Upper lobe of left lung (tissue), 6 donors: ENCODE data around the gene VEZT. TPM values are rescaled to one million over a fixed set of nuclear protein-coding genes. Genes with fewer than 3 reads are reported as not detected.

Experiments
- ATAC-seq, 2 donors: fragments of 200-7000 bp; cut with Tn5 transposase; one replicate each; pipeline ENCODE4 v1.9.1; 2022; ENCODE audit warnings: mild to moderate bottlenecking in 2 of 2, moderate library complexity in 2 of 2; ENCODE audit not compliant: low FRiP score in 2 of 2
- DNase-seq, 2 donors: peaks; one replicate each; pipeline ENCODE4 v3.0.0-alpha.2; 2019 to 2020
- H3K27ac ChIP-seq, 4 donors: fragments of 200-600 bp; sonication (generic); one replicate each; pipeline ENCODE4 v1.5.1; 2016 to 2019
- H3K27me3 ChIP-seq, 4 donors: fragments of 200-600 bp; sonication (generic); one replicate each; pipeline ENCODE4 v1.5.1; 2017 to 2019
- H3K36me3 ChIP-seq, 4 donors: fragments of 200-600 bp; sonication (generic); one replicate each; pipeline ENCODE4 v1.5.1; 2016 to 2019
- H3K4me1 ChIP-seq, 4 donors: fragments of 200-600 bp; sonication (generic); one replicate each; pipeline ENCODE4 v1.5.1; 2018 to 2019
- H3K4me3 ChIP-seq, 4 donors: fragments of 200-600 bp; sonication (generic); one replicate each; pipeline ENCODE4 v1.5.1; 2017 to 2019; ENCODE audit warnings: mild to moderate bottlenecking in 2 of 4, moderate library complexity in 1 of 4
- H3K9me3 ChIP-seq, 4 donors: fragments of 200-600 bp; sonication (generic); one replicate each; pipeline ENCODE4 v1.5.1; 2018 to 2019
- EP300 ChIP-seq, 4 donors: sonication (generic); formaldehyde crosslinking; IDR thresholded peaks; one replicate each; pipeline ENCODE4 v1.5.1; 2017; ENCODE audit warnings: antibody characterized with exemption in 4 of 4, control low read depth in 2 of 4
- POLR2A ChIP-seq, 4 donors: fragments of 450-650 bp; IDR thresholded peaks; one replicate each; pipeline ENCODE4 v1.5.1; 2016 to 2017; ENCODE audit warnings: antibody characterized with exemption in 4 of 4, mild to moderate bottlenecking in 2 of 4
- POLR2AphosphoS5 ChIP-seq, 2 donors: sonication (generic); formaldehyde crosslinking; IDR thresholded peaks; one replicate each; pipeline ENCODE4 v1.5.1; 2017; ENCODE audit warnings: antibody characterized with exemption in 2 of 2
- WGBS, 2 donors: methylation state at CpG; one replicate each; pipeline ENCODE4 v1.1.5; 2017 to 2018; 5-methylcytosine and 5-hydroxymethylcytosine counted together
- total RNA-seq, 6 donors: library from RNA; depleted of rRNA in 4 of 6; stranded (reverse); fragments of >200 nt in 4 of 6; gene quantifications; one replicate each; pipeline versions ENCODE4 v1.1.0 to v1.2.1, GENCODE V29; 2016 to 2021
- TF ChIP-seq, protein P1 (sequence below), 6 experiments: fragments of 450-650 bp in 4 of 6; fragments of 200-600 bp in 2 of 6; sonication (generic) in 2 of 6; IDR thresholded peaks; one replicate each; pipeline ENCODE4 v1.5.1; 2016 to 2019; ENCODE audit warnings: antibody characterized with exemption in 6 of 6
- donor health status: DM: no; HTN: no; CAD: no; lungs with moderate emphysema.
- donor health status: DM: no; HTN: yes; CAD: no; lungs with severe emphysema.

VEZT gene
- total RNA-seq, 6 donors from 2014 or later: 29.6 to 119 (median 69.5) TPM

DNA sequence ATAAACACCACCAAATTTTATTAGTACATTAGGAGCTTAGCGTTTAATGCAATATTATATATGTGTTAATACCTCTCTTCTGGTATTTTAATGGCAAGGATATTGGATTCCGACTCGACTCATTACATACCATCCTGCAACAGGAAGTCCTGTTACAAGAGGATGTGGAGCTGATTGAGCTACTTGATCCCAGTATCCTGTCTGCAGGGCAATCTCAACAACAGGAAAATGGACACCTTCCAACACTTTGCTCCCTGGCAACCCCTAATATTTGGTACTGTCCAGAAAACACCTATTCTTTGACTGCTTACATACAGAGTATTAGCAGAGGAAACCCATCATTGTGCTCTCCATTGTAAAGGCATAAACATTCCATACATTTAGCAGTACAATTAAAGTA is 45.2 kb downstream of the VEZT start:
- 50 to 57% methylated on average over 3 of the region's 3 CpGs for WGBS, 2 donors
- TF ChIP-seq POLR2AphosphoS5 (IDR thresholded peaks at IDR 0.05) (no peak), POLR2A (IDR thresholded peaks at IDR 0.05) (no peak), EP300 (IDR thresholded peaks at IDR 0.05) (no peak)
- TF ChIP-seq, protein P1, sequence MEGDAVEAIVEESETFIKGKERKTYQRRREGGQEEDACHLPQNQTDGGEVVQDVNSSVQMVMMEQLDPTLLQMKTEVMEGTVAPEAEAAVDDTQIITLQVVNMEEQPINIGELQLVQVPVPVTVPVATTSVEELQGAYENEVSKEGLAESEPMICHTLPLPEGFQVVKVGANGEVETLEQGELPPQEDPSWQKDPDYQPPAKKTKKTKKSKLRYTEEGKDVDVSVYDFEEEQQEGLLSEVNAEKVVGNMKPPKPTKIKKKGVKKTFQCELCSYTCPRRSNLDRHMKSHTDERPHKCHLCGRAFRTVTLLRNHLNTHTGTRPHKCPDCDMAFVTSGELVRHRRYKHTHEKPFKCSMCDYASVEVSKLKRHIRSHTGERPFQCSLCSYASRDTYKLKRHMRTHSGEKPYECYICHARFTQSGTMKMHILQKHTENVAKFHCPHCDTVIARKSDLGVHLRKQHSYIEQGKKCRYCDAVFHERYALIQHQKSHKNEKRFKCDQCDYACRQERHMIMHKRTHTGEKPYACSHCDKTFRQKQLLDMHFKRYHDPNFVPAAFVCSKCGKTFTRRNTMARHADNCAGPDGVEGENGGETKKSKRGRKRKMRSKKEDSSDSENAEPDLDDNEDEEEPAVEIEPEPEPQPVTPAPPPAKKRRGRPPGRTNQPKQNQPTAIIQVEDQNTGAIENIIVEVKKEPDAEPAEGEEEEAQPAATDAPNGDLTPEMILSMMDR (IDR thresholded peaks at IDR 0.05): no peak
- Histone ChIP-seq H3K27ac (peak overlapping the region in 2 of 4 donors; percentile 43 to 68), H3K27me3 (no peaks in the 10 kb centered on the region), H3K4me1 (peaks cover 0 to 8% (median 4%) of the 10 kb centered on the region in 4 donors), H3K9me3 (no peaks in the 10 kb centered on the region), H3K4me3 (no peak overlapping the region), H3K36me3 (peaks cover 7 to 53% (median 22%) of the 10 kb centered on the region in 4 donors)
- ATAC-seq: no peak
- DNase-seq: no peak

DNA sequence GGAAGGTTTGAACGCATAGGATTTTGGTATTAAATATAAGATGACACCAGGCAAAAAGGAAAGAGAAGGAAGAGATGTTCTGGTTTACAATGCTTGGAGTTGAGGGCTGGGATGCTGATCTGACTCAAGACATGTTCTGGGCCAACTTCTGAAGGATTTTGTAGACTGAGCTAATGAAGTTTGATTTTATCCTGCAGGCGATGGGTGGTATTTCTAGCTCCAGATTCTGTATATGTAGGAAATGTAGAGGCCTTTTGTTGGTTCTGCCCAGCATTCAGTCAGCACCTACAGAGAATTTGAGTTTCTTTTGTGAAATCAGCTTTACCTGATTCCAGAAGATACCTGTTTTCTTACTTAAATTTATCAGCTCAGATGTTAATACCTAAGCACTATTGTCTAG is 48.2 kb downstream of the VEZT start:
- H3K36me3 ChIP-seq: peaks cover 7 to 70% (median 24%) of the 10 kb centered on the region in 4 donors
- H3K27ac ChIP-seq: no peak overlapping the region
- 92 to 98% methylated on average over 2 of the region's 2 CpGs for WGBS, 2 donors
- H3K4me1 ChIP-seq: no peaks in the 10 kb centered on the region
- DNase-seq: no peak
- no peaks in the 10 kb centered on the region for H3K27me3 ChIP-seq
- TF ChIP-seq POLR2A (IDR thresholded peaks at IDR 0.05) (no peak), POLR2AphosphoS5 (IDR thresholded peaks at IDR 0.05) (no peak), EP300 (IDR thresholded peaks at IDR 0.05) (no peak)
- TF ChIP-seq, protein P1 (IDR thresholded peaks at IDR 0.05): no peak
- no peak for ATAC-seq
- no peak overlapping the region for H3K4me3 ChIP-seq
- H3K9me3 ChIP-seq: no peaks in the 10 kb centered on the region

DNA sequence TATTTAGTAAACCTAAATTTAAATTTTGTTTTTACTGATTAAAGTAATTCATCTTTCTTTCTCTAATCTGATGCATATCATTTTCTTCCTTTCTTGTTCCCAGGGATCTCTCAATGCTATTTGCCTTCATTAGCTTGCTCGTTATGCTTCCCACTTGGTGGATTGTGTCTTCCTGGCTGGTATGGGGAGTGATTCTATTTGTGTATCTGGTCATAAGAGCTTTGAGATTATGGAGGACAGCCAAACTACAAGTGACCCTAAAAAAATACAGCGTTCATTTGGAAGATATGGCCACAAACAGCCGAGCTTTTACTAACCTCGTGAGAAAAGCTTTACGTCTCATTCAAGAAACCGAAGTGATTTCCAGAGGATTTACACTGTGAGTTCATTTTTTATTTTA is 48.6 kb downstream of the VEZT start:
- DNase-seq (no peak), ATAC-seq (no peak)
- TF ChIP-seq POLR2AphosphoS5 (IDR thresholded peaks at IDR 0.05) (no peak), EP300 (IDR thresholded peaks at IDR 0.05) (no peak), POLR2A (IDR thresholded peaks at IDR 0.05) (no peak)
- TF ChIP-seq, protein P1 (IDR thresholded peaks at IDR 0.05): no peak
- Histone ChIP-seq H3K36me3 (peaks cover 7 to 75% (median 24%) of the 10 kb centered on the region in 4 donors), H3K27ac (no peak overlapping the region), H3K9me3 (no peaks in the 10 kb centered on the region), H3K4me3 (no peak overlapping the region), H3K4me1 (no peaks in the 10 kb centered on the region), H3K27me3 (no peaks in the 10 kb centered on the region)
- 92 to 93% methylated on average over 6 of the region's 6 CpGs for WGBS, 2 donors

DNA sequence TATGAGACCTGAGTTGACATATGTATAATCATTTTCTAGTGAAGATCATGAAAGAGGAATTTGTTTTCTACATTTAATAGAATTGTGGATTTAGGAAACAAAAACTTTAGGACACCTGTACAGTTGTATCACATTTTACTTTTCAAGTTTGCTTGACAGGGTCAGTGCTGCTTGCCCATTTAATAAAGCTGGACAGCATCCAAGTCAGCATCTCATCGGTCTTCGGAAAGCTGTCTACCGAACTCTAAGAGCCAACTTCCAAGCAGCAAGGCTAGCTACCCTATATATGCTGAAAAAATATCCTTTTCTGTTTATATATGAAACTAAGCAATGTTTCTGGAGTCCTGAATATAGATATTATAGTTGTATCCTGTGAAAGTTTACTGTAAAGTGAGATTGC is 52.3 kb downstream of the VEZT start:
- Histone ChIP-seq H3K36me3 (peaks cover 0 to 81% (median 17%) of the 10 kb centered on the region in 4 donors), H3K27ac (no peak overlapping the region)
- WGBS, 2 donors: 50 to 63% methylated on average over 3 of the region's 3 CpGs

DNA sequence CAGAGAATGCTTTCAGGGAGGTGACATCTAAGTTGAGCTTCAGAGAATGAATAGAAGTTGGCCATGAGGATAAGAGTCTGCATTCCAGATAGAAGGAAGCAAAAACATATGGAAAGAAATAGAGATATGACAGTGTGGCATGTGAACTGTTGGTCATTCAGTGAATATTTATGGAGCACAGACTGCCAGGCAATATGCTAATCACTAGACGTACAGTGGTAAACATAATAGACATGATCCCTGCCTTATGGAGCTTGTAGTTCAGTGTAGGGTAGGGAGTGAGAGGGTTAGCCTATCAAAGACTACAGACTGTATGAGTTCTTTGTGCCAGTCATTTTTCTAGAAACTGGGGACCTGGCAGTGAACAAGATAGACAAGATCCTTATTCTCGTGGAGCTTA is 53.9 kb downstream of the VEZT start:
- TF ChIP-seq EP300 (IDR thresholded peaks at IDR 0.05) (no peak), POLR2A (IDR thresholded peaks at IDR 0.05) (no peak), POLR2AphosphoS5 (IDR thresholded peaks at IDR 0.05) (no peak)
- TF ChIP-seq, protein P1 (IDR thresholded peaks at IDR 0.05): no peak
- H3K4me1 ChIP-seq: no peaks in the 10 kb centered on the region
- 94 to 96% methylated on average over 2 of the region's 2 CpGs for WGBS, 2 donors
- ATAC-seq (no peak), DNase-seq (no peak)
- no peaks in the 10 kb centered on the region for H3K9me3 ChIP-seq
- H3K4me3 ChIP-seq: no peak overlapping the region
- H3K27me3 ChIP-seq: no peaks in the 10 kb centered on the region
- peaks cover 0 to 80% (median 13%) of the 10 kb centered on the region in 4 donors for H3K36me3 ChIP-seq
- no peak overlapping the region for H3K27ac ChIP-seq

More for the DNA sequence above, 52.3 kb downstream of the VEZT start:
- TF ChIP-seq, protein P1 (IDR thresholded peaks at IDR 0.05): no peak
- TF ChIP-seq POLR2A (IDR thresholded peaks at IDR 0.05) (no peak), EP300 (IDR thresholded peaks at IDR 0.05) (no peak), POLR2AphosphoS5 (IDR thresholded peaks at IDR 0.05) (no peak)
- DNase-seq (no peak), ATAC-seq (no peak)
- no peaks in the 10 kb centered on the region for H3K27me3 ChIP-seq
- H3K4me1 ChIP-seq: no peaks in the 10 kb centered on the region
- no peak overlapping the region for H3K4me3 ChIP-seq
- no peaks in the 10 kb centered on the region for H3K9me3 ChIP-seq
